HEK293 (cell line): ENCODE measurements around the gene POLN.

ENCODE experiments used
- ZBTB1 ChIP-seq: fragments of 450-650 bp; formaldehyde crosslinking; IDR thresholded peaks from 2 replicates; pipeline ENCODE4 v1.5.1; 2016; ENCODE audit warnings: missing biosample characterization, missing genetic modification characterization
- ZNF518A ChIP-seq: fragments of 450-650 bp; formaldehyde crosslinking; conservative IDR thresholded peaks from 2 replicates; pipeline ENCODE4 v1.5.1; 2016; ENCODE audit warnings: low read depth, missing biosample characterization, missing genetic modification characterization
- ZNF571 ChIP-seq: fragments of 450-650 bp; formaldehyde crosslinking; IDR thresholded peaks from 2 replicates; pipeline ENCODE4 v1.5.0; 2017; ENCODE audit warnings: missing biosample characterization, missing genetic modification characterization
- ZNF610 ChIP-seq: fragments of 450-650 bp; formaldehyde crosslinking; IDR thresholded peaks from 2 replicates; pipeline ENCODE4 v1.5.1; 2016; ENCODE audit warnings: missing biosample characterization, missing genetic modification characterization, borderline replicate concordance

The POLN gene

GRCh38 chr4:2024683-2025082 is 217.2 kb downstream of the POLN start (continued):
- TF ChIP-seq ZNF518A (tag by site-specific recombination) (no peak), ZNF571 (tag by site-specific recombination) (no peak), ZNF610 (tag by site-specific recombination) (no peak), ZBTB1 (tag by site-specific recombination) (no peak)
